GM10248 (cell line): ENCODE results near the gene ARHGEF25.
A peak's percentile ranks its signal among the peaks of the same experiment; 100 is the strongest.

Experiments used
- CTCF ChIA-PET: fragments of 300-600 bp; sonication (Branson Sonifier 250); formaldehyde crosslinking; extraction: SDS; loops from one replicate; lab custom pipeline; 2021; ENCODE audit warnings: antibody characterized with exemption; lab: Yijun Ruan, JAX
- POLR2A ChIA-PET: fragments of 350-650 bp; sonication (Branson Sonifier 250); formaldehyde crosslinking; extraction: SDS; loops from one replicate; lab custom pipeline; 2020; ENCODE audit warnings: antibody characterized with exemption; lab: Yijun Ruan, JAX
- DNase-seq: peaks from one replicate; pipeline ENCODE4 v3.0.0; 2012; ENCODE audit errors: extremely low spot score
- CTCF ChIP-seq: IDR thresholded peaks from 2 replicates; pipeline ENCODE4 v1.5.1; 2012; ENCODE audit warnings: mild to moderate bottlenecking, low read depth; ENCODE audit errors: extremely low read depth, missing control alignments, control extremely low read depth

The ARHGEF25 gene

GRCh38 chr12:57602544-57602943 lies 8.7 kb upstream of the ARHGEF25 start:
- DNase-seq, result no peak
- ChIA-PET POLR2A (no interaction called here), CTCF (interaction anchor here (0.9 to 1.4 kb wide), 3 partner anchors 12 to 149 kb away, joined by 3 to 4 read pairs (median 3); no protein-coding TSS in a partner anchor)
- TF ChIP-seq CTCF, result no peak

- no peak for TF ChIP-seq CTCF
- ChIA-PET POLR2A (interaction anchor here (0.6 kb wide), 1 partner anchor 12 kb away, joined by 3 read pairs; no protein-coding TSS in a partner anchor), CTCF (interaction anchor here (0.9 to 1.4 kb wide), 4 partner anchors 11 to 150 kb away, joined by 3 to 4 read pairs (median 3); no protein-coding TSS in a partner anchor)
- DNase-seq, result no peak
Observed at GRCh38 chr12:57603324-57603723, 7.9 kb upstream of the ARHGEF25 start.

- no peak for DNase-seq
- no peak for TF ChIP-seq CTCF
- POLR2A ChIA-PET, result interaction anchor here (0.5 to 0.6 kb wide), 2 partner anchors 11 to 12 kb away, joined by 3 to 11 read pairs; no protein-coding TSS in a partner anchor
- CTCF ChIA-PET, result interaction anchor here (1.2 to 6.0 kb wide), 4 partner anchors 10 to 21 kb away, joined by 3 to 45 read pairs (median 4); no protein-coding TSS in a partner anchor
Observed at GRCh38 chr12:57603815-57604453, 7.3 kb upstream of the ARHGEF25 start.

- CTCF ChIA-PET, result interaction anchor here (1.2 to 6.0 kb wide), 2 partner anchors 18 to 21 kb away, joined by 3 to 45 read pairs; no protein-coding TSS in a partner anchor
- TF ChIP-seq CTCF, result no peak
Observed at GRCh38 chr12:57604454-57604991, 6.7 kb upstream of the ARHGEF25 start, which contains the start of gene DTX3. Gene DTX3 (plus strand): TSS chr12:57604824. CDS start chr12:57606518, 1,694 bp downstream.

GRCh38 chr12:57604992-57605810 lies 6.0 kb upstream of the ARHGEF25 start:
- DNase-seq, result peak; percentile 28

More at GRCh38 chr12:57604454-57604991, 6.7 kb upstream of the ARHGEF25 start, which contains the start of gene DTX3:
- POLR2A ChIA-PET, result no interaction called here
- peak; percentile 77 for DNase-seq

More at GRCh38 chr12:57604992-57605810, 6.0 kb upstream of the ARHGEF25 start:
- ChIA-PET POLR2A (no interaction called here), CTCF (interaction anchor here (1.0 to 6.0 kb wide), 5 partner anchors 9 to 28 kb away, joined by 3 to 45 read pairs (median 6); partner anchors contain the start of gene B4GALNT1)
- TF ChIP-seq CTCF, result no peak
